ENCODE data around the gene CENPB. TPM values are rescaled to one million over a fixed set of nuclear protein-coding genes. Genes with fewer than 3 reads are reported as not detected.

Gene CENPB
- total and polyA plus RNA-seq, 2 of the 4 experiments (the other 2 are of a cell fraction) = 45.7 to 59.1 TPM

DNA sequence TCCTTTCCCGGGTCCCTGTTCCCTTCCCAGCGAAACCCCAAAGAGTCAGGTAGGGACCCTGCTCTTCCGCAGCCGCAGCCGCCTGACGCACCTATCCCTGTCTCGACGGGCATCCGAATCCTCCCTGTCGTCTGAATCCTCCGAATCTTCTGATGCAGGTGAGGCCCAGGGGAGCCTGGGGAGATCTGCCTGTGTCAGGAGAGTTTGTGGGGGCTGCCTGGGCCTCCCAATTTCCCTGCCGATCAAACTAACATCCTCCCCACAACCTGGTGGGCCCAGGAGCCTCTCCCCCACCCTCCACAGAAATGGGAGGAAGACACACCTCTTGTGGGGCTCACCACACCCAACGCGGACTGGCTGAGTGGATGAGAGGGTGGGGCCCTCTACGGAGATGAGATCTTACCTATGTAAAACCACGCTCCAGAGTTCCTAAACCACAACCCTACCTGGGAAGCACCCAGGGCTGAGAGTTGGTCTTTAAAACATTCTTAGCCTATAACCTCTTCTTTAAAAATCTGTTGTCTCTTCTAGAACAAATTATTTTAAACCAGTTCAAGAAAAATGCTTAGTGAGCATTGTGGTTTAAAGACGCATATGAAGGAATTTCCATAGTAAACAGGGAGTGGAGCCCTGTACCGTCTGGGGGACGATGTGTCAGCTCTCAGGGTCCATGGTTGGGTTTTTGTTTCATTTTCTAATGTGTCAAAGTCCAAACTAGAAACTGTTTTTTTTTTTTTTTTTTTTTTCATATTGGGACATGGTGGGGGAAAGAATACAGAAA, 11.2 kb upstream of the CENPB start:
- Histone ChIP-seq H3K56ac (ENCODE audit: extremely low read depth, insufficient read depth, low read length) (peak overlapping the region; percentile 56; the same call in 1 of the 2 replicates), H2AFZ (replicated peaks; ENCODE audit: low read length, poor library complexity) (no peak overlapping the region), H3K23ac (ENCODE audit: low read depth, low read length) (peak overlapping the region; percentile 80; the same call in 1 of the 2 replicates), H3K4ac (ENCODE audit: low read depth, low read length) (peak overlapping the region; percentile 74), H3K4me1 (ENCODE audit: control insufficient read depth, insufficient read depth, low read length) (peaks cover 26% of the 10 kb centered on the region), H3K18ac (ENCODE audit: low read depth, low read length) (0 out of 2 replicates have a peak overlapping the region, but pooled peaks have one; percentile 8), H3K4me3 (ENCODE audit: insufficient read depth, low read depth, low read length) (peak overlapping the region; percentile 82), H3K9me3 (ENCODE audit: control insufficient read depth, insufficient read depth, low read length) (no peaks in the 10 kb centered on the region), H3K79me1 (ENCODE audit: low read depth in 1 of 2, low read length in 2 of 2) (peaks cover 36 to 75% of the 10 kb centered on the region in 2 experiments), H2BK20ac (ENCODE audit: low read depth, low read length) (peak overlapping the region; percentile 38; the same call in 1 of the 2 replicates), H4K91ac (ENCODE audit: insufficient read depth, low read depth, low read length) (peak overlapping the region; percentile 63), H2AK9ac (replicated peaks; ENCODE audit: low read depth, low read length, poor library complexity) (peak overlapping the region; percentile 95), H4K5ac (ENCODE audit: low read depth, low read length) (0 out of 2 replicates have a peak overlapping the region, but pooled peaks have one; percentile 4), H3K9ac (ENCODE audit: low read depth, low read length) (peak overlapping the region; percentile 87), H4K20me1 (ENCODE audit: insufficient read depth, low read length) (no peaks in the 10 kb centered on the region), H3K9me1 (ENCODE audit: insufficient read depth, low read length) (peaks cover 22% of the 10 kb centered on the region), H3K4me2 (ENCODE audit: low read depth, low read length) (peak overlapping the region; percentile 76), H2BK120ac (ENCODE audit: low read depth, low read length) (peak overlapping the region; percentile 74), H2AK5ac (ENCODE audit: low read depth, low read length) (peak overlapping the region; percentile 69), H4K8ac (ENCODE audit: low read depth in 2 of 2, low read length in 2 of 2) (peak overlapping the region; percentile 44 to 85; a peak in 3 of 4 replicates), H3K27me3 (ENCODE audit: control insufficient read depth, insufficient read depth, low read length) (no peaks in the 10 kb centered on the region), H2BK5ac (ENCODE audit: low read depth, low read length, poor library complexity, severe bottlenecking) (peak overlapping the region; percentile 68), H3K14ac (replicated peaks; ENCODE audit: low read depth, low read length) (0 out of 2 replicates have a peak overlapping the region, but pooled peaks have one; percentile 43), H2BK15ac (ENCODE audit: low read depth, low read length) (0 out of 3 replicates have a peak overlapping the region, but pooled peaks have one; percentile 41), H3K36me3 (ENCODE audit: control insufficient read depth, insufficient read depth, low read length) (peaks cover 37% of the 10 kb centered on the region), H3K27ac (ENCODE audit: insufficient read depth, low read length) (peak overlapping the region; percentile 86)
- in situ Hi-C loops (cut with MboI; ENCODE audit: low sequenced_read_pairs) = no loop called here
- dilution Hi-C loops (cut with HindIII; ENCODE audit: low sequenced_read_pairs, unreplicated experiment) = no loop called here
- CTCF ChIA-PET = no interaction called here
- DNase-seq (peak; percentile 67), ATAC-seq (ENCODE audit: low read depth) (no peak)
- intact Hi-C loops (cut with micrococcal nuclease) = loop anchor here (2.0 kb wide), 1 partner anchor 15 kb away; no protein-coding TSS in a partner anchor
- TF ChIP-seq, protein P1, sequence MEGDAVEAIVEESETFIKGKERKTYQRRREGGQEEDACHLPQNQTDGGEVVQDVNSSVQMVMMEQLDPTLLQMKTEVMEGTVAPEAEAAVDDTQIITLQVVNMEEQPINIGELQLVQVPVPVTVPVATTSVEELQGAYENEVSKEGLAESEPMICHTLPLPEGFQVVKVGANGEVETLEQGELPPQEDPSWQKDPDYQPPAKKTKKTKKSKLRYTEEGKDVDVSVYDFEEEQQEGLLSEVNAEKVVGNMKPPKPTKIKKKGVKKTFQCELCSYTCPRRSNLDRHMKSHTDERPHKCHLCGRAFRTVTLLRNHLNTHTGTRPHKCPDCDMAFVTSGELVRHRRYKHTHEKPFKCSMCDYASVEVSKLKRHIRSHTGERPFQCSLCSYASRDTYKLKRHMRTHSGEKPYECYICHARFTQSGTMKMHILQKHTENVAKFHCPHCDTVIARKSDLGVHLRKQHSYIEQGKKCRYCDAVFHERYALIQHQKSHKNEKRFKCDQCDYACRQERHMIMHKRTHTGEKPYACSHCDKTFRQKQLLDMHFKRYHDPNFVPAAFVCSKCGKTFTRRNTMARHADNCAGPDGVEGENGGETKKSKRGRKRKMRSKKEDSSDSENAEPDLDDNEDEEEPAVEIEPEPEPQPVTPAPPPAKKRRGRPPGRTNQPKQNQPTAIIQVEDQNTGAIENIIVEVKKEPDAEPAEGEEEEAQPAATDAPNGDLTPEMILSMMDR (conservative IDR thresholded peaks at IDR 0.05; ENCODE audit: low read depth, low read length) = no peak
- TF ChIP-seq MAFK (IDR thresholded peaks at IDR 0.05; ENCODE audit: low read depth, low read length) = peak; percentile 90
- no CpG with 5 or more reads among the region's 19 CpGs for WGBS, 2 experiments (ENCODE audit: extremely low coverage in 2 of 2, insufficient read length in 1 of 2)
- BruUV-seq (replicated peaks) = no TSS peak
- POLR2A ChIA-PET (ENCODE audit: unreplicated experiment) = interaction anchor here (0.5 to 0.7 kb wide), 3 partner anchors 42 to 96 kb away, joined by 3 to 12 read pairs (median 7); no protein-coding TSS in a partner anchor

All from IMR-90 (cell line).